ENCODE data around the gene RARG.

The RARG gene

GRCh38 chr12:53221203-53222080 lies 10.6 kb downstream of the RARG start (continued):
- TF ChIP-seq ZNF398 (tag by site-specific recombination; IDR thresholded peaks at IDR 0.05) (no peak), KLF9 (tag by site-specific recombination; IDR thresholded peaks at IDR 0.05; ENCODE audit: low read depth) (peak; percentile 67; the same call in 1 of the 2 replicates), ZNF211 (tag by site-specific recombination; IDR thresholded peaks at IDR 0.05; ENCODE audit: low read depth) (no peak), REPIN1 (tag by site-specific recombination; IDR thresholded peaks at IDR 0.05; ENCODE audit: low read depth) (no peak), KLF8 (tag by site-specific recombination; IDR thresholded peaks at IDR 0.05) (peak; percentile 66; the same call in 1 of the 2 replicates), ZFP69B (tag by site-specific recombination; IDR thresholded peaks at IDR 0.05) (no peak), ZNF645 (tag by site-specific recombination; IDR thresholded peaks at IDR 0.05) (no peak), SCRT2 (tag by site-specific recombination; IDR thresholded peaks at IDR 0.05) (no peak), PATZ1 (tag by site-specific recombination; IDR thresholded peaks at IDR 0.05) (peak; percentile 89), WT1 (tag by site-specific recombination; IDR thresholded peaks at IDR 0.05) (no peak; the same call in 1 of the 2 replicates), ZNF391 (tag by site-specific recombination; IDR thresholded peaks at IDR 0.05; ENCODE audit: borderline replicate concordance, low read depth) (peak; percentile 66; the same call in 1 of the 2 replicates), ZNF423 (tag by site-specific recombination; IDR thresholded peaks at IDR 0.05) (no peak), ZNF366 (tag by site-specific recombination; conservative IDR thresholded peaks at IDR 0.05) (no peak), GLIS1 (tag by site-specific recombination; IDR thresholded peaks at IDR 0.05) (peak; percentile 69), ZNF404 (tag by site-specific recombination; IDR thresholded peaks at IDR 0.05) (no peak), ZNF335 (tag by site-specific recombination; conservative IDR thresholded peaks at IDR 0.05) (peak; percentile 82)

- CTCF ChIA-PET: interaction anchor here (0.6 to 1.6 kb wide), 4 partner anchors 9 to 243 kb away, joined by 4 to 5 read pairs (median 5); partner anchors contain the start of gene AAAS
- POLR2A ChIA-PET: interaction anchor here (0.7 to 2.5 kb wide), 17 partner anchors 9 to 215 kb away, joined by 3 to 9 read pairs (median 3); partner anchors contain the start of genes AAAS, EIF4B, ESPL1 and MYG1
- H3K27ac ChIP-seq (ENCODE audit: extremely low read depth, low read depth, low read length): peak overlapping the region; percentile 95; the same call in 1 of the 2 replicates
- peaks cover 4% of the 10 kb centered on the region for H3K4me1 ChIP-seq (ENCODE audit: control insufficient read depth, insufficient read depth, low read length)
- H3K9me3 ChIP-seq (ENCODE audit: control insufficient read depth, insufficient read depth, low read depth, low read length): no peaks in the 10 kb centered on the region
- H3K4me3 ChIP-seq (ENCODE audit: low read depth, low read length): peak overlapping the region; percentile 44
- H3K36me3 ChIP-seq (ENCODE audit: control insufficient read depth in 2 of 2, insufficient read depth in 1 of 2, low read length in 2 of 2): no peaks in the 10 kb centered on the region
- TF ChIP-seq ZBTB26 (tag by site-specific recombination; optimal IDR thresholded peaks at IDR 0.05) (peak; percentile 99), KLF1 (tag by site-specific recombination; IDR thresholded peaks at IDR 0.05) (peak; percentile 88), ZEB2 (tag by site-specific recombination; IDR thresholded peaks at IDR 0.05) (0 out of 2 replicates have a peak, but pooled peaks have one; percentile 56), ZNF561 (tag by site-specific recombination; IDR thresholded peaks at IDR 0.05; ENCODE audit: borderline replicate concordance) (peak; percentile 85), ZNF76 (tag by site-specific recombination; IDR thresholded peaks at IDR 0.05; ENCODE audit: borderline replicate concordance, low read depth) (peak; percentile 46; the same call in 1 of the 2 replicates), ZNF169 (tag by site-specific recombination; IDR thresholded peaks at IDR 0.05) (0 out of 2 replicates have a peak, but pooled peaks have one; percentile 28), ZBTB44 (tag by site-specific recombination; IDR thresholded peaks at IDR 0.05) (0 out of 2 replicates have a peak, but pooled peaks have one; percentile 6), SP3 (tag by site-specific recombination; IDR thresholded peaks at IDR 0.05) (peak; percentile 74; the same call in 1 of the 2 replicates), ZNF239 (tag by site-specific recombination; IDR thresholded peaks at IDR 0.05) (no peak), ZNF202 (tag by site-specific recombination; IDR thresholded peaks at IDR 0.05; ENCODE audit: borderline replicate concordance) (no peak), ZNF660 (tag by site-specific recombination; IDR thresholded peaks at IDR 0.05) (peak; percentile 30; the same call in 1 of the 2 replicates), ZNF544 (tag by site-specific recombination; IDR thresholded peaks at IDR 0.05) (no peak)
Measured at GRCh38 chr12:53220694-53221202, 11.3 kb downstream of the RARG start.

Measured in HEK293 (cell line).